LoVo (cell line): ENCODE results near the gene TBC1D2.
"Not testable (repeated sequence)": the region's sequence is repeated elsewhere in the genome, so short reads cannot be mapped to it uniquely, and the experiment has no call there.

Source experiments
- DNase-seq: peaks from one replicate; pipeline ENCODE4 v3.0.0-alpha.2; 2016; ENCODE audit warnings: low spot score

TBC1D2 gene

GRCh38 chr9:98255578-98256296 lies at the start of gene TBC1D2:
TSS of gene TBC1D2 (minus strand) at chr9:98255649. CDS start at chr9:98255541, 108 bp downstream.
- peak; percentile 98 for DNase-seq

GRCh38 chr9:98304381-98304780 lies 48.9 kb upstream of the TBC1D2 start:
- DNase-seq: no peak

- DNase-seq: no peak
Measured at GRCh38 chr9:98303633-98304125, 48.2 kb upstream of the TBC1D2 start.

GRCh38 chr9:98302938-98303632 lies 47.6 kb upstream of the TBC1D2 start:
- DNase-seq: no peak

GRCh38 chr9:98302150-98302549 lies 46.7 kb upstream of the TBC1D2 start:
- DNase-seq: no peak

- DNase-seq: no peak
Measured at GRCh38 chr9:98300611-98301010, 45.2 kb upstream of the TBC1D2 start.

GRCh38 chr9:98298476-98298875 lies 43.0 kb upstream of the TBC1D2 start:
- DNase-seq: no peak

GRCh38 chr9:98295824-98296223 lies 40.4 kb upstream of the TBC1D2 start:
- DNase-seq: no peak

GRCh38 chr9:98291820-98292219 lies 36.4 kb upstream of the TBC1D2 start:
- no peak for DNase-seq

- DNase-seq: no peak
Measured at GRCh38 chr9:98290411-98290810, 35.0 kb upstream of the TBC1D2 start.

GRCh38 chr9:98289614-98290201 lies 34.3 kb upstream of the TBC1D2 start:
- DNase-seq: no peak

GRCh38 chr9:98288881-98289280 lies 33.4 kb upstream of the TBC1D2 start:
- DNase-seq: no peak

- DNase-seq: no peak
Measured at GRCh38 chr9:98287384-98287783, 31.9 kb upstream of the TBC1D2 start.

GRCh38 chr9:98285446-98285845 lies 30.0 kb upstream of the TBC1D2 start:
- no peak for DNase-seq

- DNase-seq: no peak
Measured at GRCh38 chr9:98284754-98285153, 29.3 kb upstream of the TBC1D2 start.

GRCh38 chr9:98283143-98283542 lies 27.7 kb upstream of the TBC1D2 start:
- DNase-seq: not testable (repeated sequence)

GRCh38 chr9:98281281-98281680 lies 25.8 kb upstream of the TBC1D2 start:
- DNase-seq: no peak

GRCh38 chr9:98280574-98280973 lies 25.1 kb upstream of the TBC1D2 start:
- no peak for DNase-seq

- no peak for DNase-seq
Measured at GRCh38 chr9:98280162-98280561, 24.7 kb upstream of the TBC1D2 start.

- DNase-seq: no peak
Measured at GRCh38 chr9:98276907-98277469, 21.5 kb upstream of the TBC1D2 start.

GRCh38 chr9:98275159-98275558 lies 19.7 kb upstream of the TBC1D2 start:
- DNase-seq: no peak

- DNase-seq: no peak
Measured at GRCh38 chr9:98272083-98272482, 16.6 kb upstream of the TBC1D2 start.

- DNase-seq: no peak
Measured at GRCh38 chr9:98271479-98271878, 16.0 kb upstream of the TBC1D2 start.
